T-helper 1 cell treated with Interleukin-12 subunit alpha and Interleukin-12 subunit beta and Interleukin-4 antibody, amounts not matched to agents 30 μg/mL and 1 μg/mL, for 36 hours (primary cell): ENCODE data around the gene NSA2.
A peak's percentile ranks its signal among the peaks of the same experiment; 100 is the strongest.
"Not testable (repeated sequence)": the region's sequence is repeated elsewhere in the genome, so short reads cannot be mapped to it uniquely, and the experiment has no call there.

Source experiments
- H3K27ac Mint-ChIP-seq: one replicate; pipeline ENCODE4 v1.8.0; 2021; ENCODE audit warnings: mild to moderate bottlenecking, mixed read lengths
- H3K27me3 Mint-ChIP-seq: one replicate; pipeline ENCODE4 v1.8.0; 2021; ENCODE audit warnings: low read depth, mixed read lengths
- H3K36me3 Mint-ChIP-seq: one replicate; pipeline ENCODE4 v1.8.0; 2021; ENCODE audit warnings: low read depth, mixed read lengths
- H3K4me1 Mint-ChIP-seq: one replicate; pipeline ENCODE4 v1.8.0; 2021; ENCODE audit warnings: low read depth, mixed read lengths
- H3K4me3 Mint-ChIP-seq: one replicate; pipeline ENCODE4 v1.8.0; 2021; ENCODE audit warnings: mild to moderate bottlenecking, moderate library complexity, mixed read lengths
- H3K9me3 Mint-ChIP-seq: one replicate; pipeline ENCODE4 v1.8.0; 2021; ENCODE audit warnings: mixed read lengths

The NSA2 gene

GRCh38 chr5:74766849-74767578, at the start of gene NSA2, which contains the start of gene GFM2:
Gene NSA2, plus strand, starts transcription at chr5:74767249. Its CDS starts 112 bp downstream, at chr5:74767361.
Gene GFM2, minus strand, starts transcription at chr5:74767117. Its CDS starts 3,375 bp downstream, at chr5:74763742.
- Mint-ChIP-seq H3K27ac (peak within 1 kb of the TSS; percentile 98), H3K36me3 (peaks cover 13% of the 10 kb centered on the region), H3K27me3 (no peaks in the 10 kb centered on the region), H3K9me3 (no peaks in the 10 kb centered on the region), H3K4me1 (peaks cover 19% of the 10 kb centered on the region), H3K4me3 (peak within 1 kb of the TSS; percentile 99)

GRCh38 chr5:74717596-74717995, 49.5 kb upstream of the NSA2 start:
- Mint-ChIP-seq H3K27ac (no peak overlapping the region), H3K4me3 (no peak overlapping the region), H3K4me1 (peaks cover 4% of the 10 kb centered on the region), H3K9me3 (no peaks in the 10 kb centered on the region), H3K36me3 (peaks cover 46% of the 10 kb centered on the region), H3K27me3 (no peaks in the 10 kb centered on the region)

- H3K36me3 Mint-ChIP-seq = peaks cover 44% of the 10 kb centered on the region
- H3K4me3 Mint-ChIP-seq = no peak overlapping the region
- no peaks in the 10 kb centered on the region for H3K27me3 Mint-ChIP-seq
- no peak overlapping the region for H3K27ac Mint-ChIP-seq
- H3K4me1 Mint-ChIP-seq = peaks cover 4% of the 10 kb centered on the region
- no peaks in the 10 kb centered on the region for H3K9me3 Mint-ChIP-seq
Measured at GRCh38 chr5:74722271-74722670, 44.8 kb upstream of the NSA2 start.

- Mint-ChIP-seq H3K27me3 (no peaks in the 10 kb centered on the region), H3K4me3 (no peak overlapping the region), H3K9me3 (no peaks in the 10 kb centered on the region), H3K4me1 (peaks cover 4% of the 10 kb centered on the region), H3K27ac (no peak overlapping the region), H3K36me3 (peaks cover 32% of the 10 kb centered on the region)
Measured at GRCh38 chr5:74725331-74725730, 41.7 kb upstream of the NSA2 start.

- no peaks in the 10 kb centered on the region for H3K9me3 Mint-ChIP-seq
- no peaks in the 10 kb centered on the region for H3K4me1 Mint-ChIP-seq
- H3K4me3 Mint-ChIP-seq = no peak overlapping the region
- H3K27me3 Mint-ChIP-seq = no peaks in the 10 kb centered on the region
- peaks cover 20% of the 10 kb centered on the region for H3K36me3 Mint-ChIP-seq
- no peak overlapping the region for H3K27ac Mint-ChIP-seq
Measured at GRCh38 chr5:74736759-74737158, 30.3 kb upstream of the NSA2 start.

- peaks cover 19% of the 10 kb centered on the region for H3K36me3 Mint-ChIP-seq
- H3K4me1 Mint-ChIP-seq = no peaks in the 10 kb centered on the region
- no peaks in the 10 kb centered on the region for H3K27me3 Mint-ChIP-seq
- no peak overlapping the region for H3K4me3 Mint-ChIP-seq
- H3K27ac Mint-ChIP-seq = no peak overlapping the region
- H3K9me3 Mint-ChIP-seq = no peaks in the 10 kb centered on the region
Measured at GRCh38 chr5:74738406-74738805, 28.6 kb upstream of the NSA2 start.

GRCh38 chr5:74748742-74749141, 18.3 kb upstream of the NSA2 start:
- H3K4me1 Mint-ChIP-seq, H3K4me3 Mint-ChIP-seq, H3K27me3 Mint-ChIP-seq, H3K27ac Mint-ChIP-seq, H3K9me3 Mint-ChIP-seq: not testable (repeated sequence)
- peaks cover 40% of the 10 kb centered on the region for H3K36me3 Mint-ChIP-seq

GRCh38 chr5:74761241-74761640, 5.8 kb upstream of the NSA2 start:
- Mint-ChIP-seq H3K4me3 (no peak overlapping the region), H3K36me3 (peaks cover 20% of the 10 kb centered on the region), H3K9me3 (peaks cover 5% of the 10 kb centered on the region), H3K27me3 (no peaks in the 10 kb centered on the region), H3K4me1 (peaks cover 19% of the 10 kb centered on the region), H3K27ac (no peak overlapping the region)

- Mint-ChIP-seq H3K27me3 (no peaks in the 10 kb centered on the region), H3K27ac (no peak overlapping the region), H3K4me1 (peaks cover 19% of the 10 kb centered on the region)
Measured at GRCh38 chr5:74762599-74762998, 4.5 kb upstream of the NSA2 start.

GRCh38 chr5:74763504-74763903, 3.5 kb upstream of the NSA2 start:
- H3K36me3 Mint-ChIP-seq = peaks cover 8% of the 10 kb centered on the region
- no peaks in the 10 kb centered on the region for H3K9me3 Mint-ChIP-seq
- H3K27me3 Mint-ChIP-seq = no peaks in the 10 kb centered on the region
- H3K4me3 Mint-ChIP-seq = no peak overlapping the region
- H3K27ac Mint-ChIP-seq = no peak overlapping the region
- peaks cover 22% of the 10 kb centered on the region for H3K4me1 Mint-ChIP-seq

More at GRCh38 chr5:74762599-74762998, 4.5 kb upstream of the NSA2 start:
- Mint-ChIP-seq H3K9me3 (no peaks in the 10 kb centered on the region), H3K4me3 (no peak overlapping the region), H3K36me3 (peaks cover 12% of the 10 kb centered on the region)

- H3K9me3 Mint-ChIP-seq = no peaks in the 10 kb centered on the region
- peak overlapping the region; percentile 46 for H3K27ac Mint-ChIP-seq
- H3K36me3 Mint-ChIP-seq = peaks cover 13% of the 10 kb centered on the region
- H3K27me3 Mint-ChIP-seq = no peaks in the 10 kb centered on the region
- H3K4me3 Mint-ChIP-seq = peak overlapping the region; percentile 82
- H3K4me1 Mint-ChIP-seq = peaks cover 26% of the 10 kb centered on the region
Measured at GRCh38 chr5:74765201-74765600, 1.8 kb upstream of the NSA2 start.

GRCh38 chr5:74765929-74766328, 1.1 kb upstream of the NSA2 start:
- Mint-ChIP-seq H3K9me3 (no peaks in the 10 kb centered on the region), H3K4me1 (peaks cover 21% of the 10 kb centered on the region), H3K4me3 (peak overlapping the region; percentile 99), H3K27ac (no peak overlapping the region), H3K27me3 (no peaks in the 10 kb centered on the region), H3K36me3 (peaks cover 13% of the 10 kb centered on the region)

GRCh38 chr5:74766418-74766848, 616 bp upstream of the NSA2 start:
- H3K36me3 Mint-ChIP-seq = peaks cover 13% of the 10 kb centered on the region
- H3K27ac Mint-ChIP-seq = peak overlapping the region; percentile 98
- H3K27me3 Mint-ChIP-seq = no peaks in the 10 kb centered on the region
- H3K9me3 Mint-ChIP-seq = no peaks in the 10 kb centered on the region
- H3K4me3 Mint-ChIP-seq = peak overlapping the region; percentile 99
- peaks cover 19% of the 10 kb centered on the region for H3K4me1 Mint-ChIP-seq

- no peaks in the 10 kb centered on the region for H3K9me3 Mint-ChIP-seq
- H3K27me3 Mint-ChIP-seq = no peaks in the 10 kb centered on the region
- H3K27ac Mint-ChIP-seq = peak overlapping the region; percentile 98
- peaks cover 19% of the 10 kb centered on the region for H3K4me1 Mint-ChIP-seq
- peaks cover 15% of the 10 kb centered on the region for H3K36me3 Mint-ChIP-seq
- H3K4me3 Mint-ChIP-seq = peak overlapping the region; percentile 99
Measured at GRCh38 chr5:74767579-74767913, 497 bp downstream of the NSA2 start.

GRCh38 chr5:74772359-74772758, 5.3 kb downstream of the NSA2 start:
- H3K27me3 Mint-ChIP-seq = no peaks in the 10 kb centered on the region
- no peak overlapping the region for H3K4me3 Mint-ChIP-seq
- peaks cover 19% of the 10 kb centered on the region for H3K36me3 Mint-ChIP-seq
- peaks cover 7% of the 10 kb centered on the region for H3K4me1 Mint-ChIP-seq
- H3K9me3 Mint-ChIP-seq = no peaks in the 10 kb centered on the region
- no peak overlapping the region for H3K27ac Mint-ChIP-seq
